Upper lobe of right lung (tissue), 1 donor: ENCODE data around the gene MRPL52. TPM values are rescaled to one million over a fixed set of nuclear protein-coding genes. Genes with fewer than 3 reads are reported as not detected.
"Not testable (repeated sequence)": the region's sequence is repeated elsewhere in the genome, so short reads cannot be mapped to it uniquely, and the experiment has no call there.

ENCODE experiments used
- ATAC-seq: fragments of 200-7000 bp; cut with Tn5 transposase; one replicate; pipeline ENCODE4 v1.9.1; 2020; ENCODE audit warnings: mild to moderate bottlenecking, moderate library complexity
- DNase-seq: peaks from one replicate; pipeline ENCODE4 v3.0.0-alpha.2; 2020
- H3K27ac ChIP-seq: fragments of 200-600 bp; one replicate; pipeline ENCODE4 v1.8.0; 2022
- H3K27me3 ChIP-seq: fragments of 200-600 bp; one replicate; pipeline ENCODE4 v1.8.0; 2022; ENCODE audit warnings: mild to moderate bottlenecking
- H3K36me3 ChIP-seq: fragments of 200-600 bp; one replicate; pipeline ENCODE4 v1.8.0; 2022
- H3K4me1 ChIP-seq: fragments of 200-600 bp; one replicate; pipeline ENCODE4 v1.8.0; 2022
- H3K4me3 ChIP-seq: fragments of 200-600 bp; one replicate; pipeline ENCODE4 v1.8.0; 2022; ENCODE audit warnings: mild to moderate bottlenecking
- H3K9me3 ChIP-seq: fragments of 200-600 bp; one replicate; pipeline ENCODE4 v1.8.0; 2022
- CTCF ChIP-seq: fragments of 200-600 bp; IDR thresholded peaks from one replicate; pipeline ENCODE4 v1.8.0; 2022; ENCODE audit warnings: antibody characterized with exemption
- intact Hi-C: fragments of 100-400 bp; cut with DNase I; formaldehyde crosslinking; loops from one replicate; pipeline ENCODE4 v1.11.0; 2022
- total RNA-seq: library from RNA; stranded (reverse); fragmentation: NEBNext Ultra II Directional; extraction: Animal tissue kit (Norgen Biotek cat#: 25700); gene quantifications from one replicate; pipeline ENCODE4 v1.2.1, GENCODE V29; 2021
- donor health status: DM: no; HTN: yes; CAD: no; lungs with severe emphysema.

The MRPL52 gene
- total RNA-seq, 1 donor from 2014 or later, result 58.4 TPM

GRCh38 chr14:22847661-22848341 lies 18.1 kb downstream of the MRPL52 start:
- Histone ChIP-seq H3K9me3 (no peaks in the 10 kb centered on the region), H3K27me3 (no peaks in the 10 kb centered on the region), H3K27ac (peak overlapping the region; percentile 84), H3K4me1 (peaks cover 54% of the 10 kb centered on the region), H3K4me3 (no peak overlapping the region), H3K36me3 (peaks cover 42% of the 10 kb centered on the region)
- TF ChIP-seq CTCF, result no peak
- intact Hi-C loops, result no loop called here
- ATAC-seq, result peak; percentile 32
- peak; percentile 62 for DNase-seq

- Histone ChIP-seq H3K27ac (peak overlapping the region; percentile 84), H3K9me3 (no peaks in the 10 kb centered on the region), H3K36me3 (peaks cover 34% of the 10 kb centered on the region), H3K4me1 (peaks cover 60% of the 10 kb centered on the region), H3K27me3 (no peaks in the 10 kb centered on the region), H3K4me3 (no peak overlapping the region)
- intact Hi-C loops, result no loop called here
- no peak for TF ChIP-seq CTCF
- peak; percentile 19 for ATAC-seq
- peak; percentile 69 for DNase-seq
Observed at GRCh38 chr14:22848351-22849164, 18.9 kb downstream of the MRPL52 start.

GRCh38 chr14:22849212-22849819 lies 19.6 kb downstream of the MRPL52 start:
- intact Hi-C loops, result no loop called here
- Histone ChIP-seq H3K27ac (peak overlapping the region; percentile 84), H3K4me1 (peaks cover 60% of the 10 kb centered on the region), H3K9me3 (no peaks in the 10 kb centered on the region), H3K4me3 (no peak overlapping the region), H3K27me3 (no peaks in the 10 kb centered on the region), H3K36me3 (peaks cover 28% of the 10 kb centered on the region)
- TF ChIP-seq CTCF, result no peak
- DNase-seq (peak; percentile 66), ATAC-seq (no peak)

GRCh38 chr14:22850944-22851764 lies 21.5 kb downstream of the MRPL52 start:
- intact Hi-C loops, result no loop called here
- peaks cover 54% of the 10 kb centered on the region for H3K4me1 ChIP-seq

GRCh38 chr14:22852178-22852577 lies 22.5 kb downstream of the MRPL52 start:
- ATAC-seq, H3K36me3 ChIP-seq, H3K9me3 ChIP-seq, DNase-seq, intact Hi-C loops, H3K4me3 ChIP-seq, H3K27me3 ChIP-seq: not testable (repeated sequence)
- H3K4me1 ChIP-seq, result peaks cover 50% of the 10 kb centered on the region
- H3K27ac ChIP-seq, result peak overlapping the region; percentile 74

More at GRCh38 chr14:22850944-22851764, 21.5 kb downstream of the MRPL52 start:
- Histone ChIP-seq H3K4me3 (no peak overlapping the region), H3K36me3 (peaks cover 10% of the 10 kb centered on the region), H3K27me3 (no peaks in the 10 kb centered on the region), H3K27ac (peak overlapping the region; percentile 74), H3K9me3 (no peaks in the 10 kb centered on the region)
- DNase-seq (peak; percentile 77), ATAC-seq (peak; percentile 44)
- no peak for TF ChIP-seq CTCF
